ENCODE measurements around the gene SKAP2.

Gene SKAP2

DNA sequence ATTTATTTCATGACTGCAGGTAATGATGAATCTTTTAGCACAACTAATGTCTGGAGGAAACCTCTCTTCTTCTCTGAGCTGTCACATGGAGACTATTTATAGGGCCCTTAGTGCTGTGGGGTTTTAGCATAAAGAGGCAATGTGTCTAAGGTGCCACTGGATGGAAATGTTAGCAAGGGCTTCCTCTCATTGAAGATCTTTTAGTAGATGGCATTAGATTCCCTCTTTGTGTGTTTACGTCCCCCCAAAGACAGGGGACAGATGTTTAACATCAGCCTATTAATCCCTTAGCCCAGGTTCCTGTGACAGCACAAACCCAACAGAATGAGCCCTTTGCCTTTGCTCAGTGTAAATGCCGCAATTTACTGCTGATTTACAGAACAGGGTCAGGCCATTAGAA lies 208.6 kb downstream of the SKAP2 start:
- Histone ChIP-seq H3K27me3 (peaks cover 73% of the 10 kb centered on the region), H3K9me3 (no peaks in the 10 kb centered on the region), H3K36me3 (no peaks in the 10 kb centered on the region), H3K4me3 (ENCODE audit: low read depth, low read length) (no peak overlapping the region), H3K4me1 (no peaks in the 10 kb centered on the region)
- DNase-seq = no peak
- TF ChIP-seq, protein P1, sequence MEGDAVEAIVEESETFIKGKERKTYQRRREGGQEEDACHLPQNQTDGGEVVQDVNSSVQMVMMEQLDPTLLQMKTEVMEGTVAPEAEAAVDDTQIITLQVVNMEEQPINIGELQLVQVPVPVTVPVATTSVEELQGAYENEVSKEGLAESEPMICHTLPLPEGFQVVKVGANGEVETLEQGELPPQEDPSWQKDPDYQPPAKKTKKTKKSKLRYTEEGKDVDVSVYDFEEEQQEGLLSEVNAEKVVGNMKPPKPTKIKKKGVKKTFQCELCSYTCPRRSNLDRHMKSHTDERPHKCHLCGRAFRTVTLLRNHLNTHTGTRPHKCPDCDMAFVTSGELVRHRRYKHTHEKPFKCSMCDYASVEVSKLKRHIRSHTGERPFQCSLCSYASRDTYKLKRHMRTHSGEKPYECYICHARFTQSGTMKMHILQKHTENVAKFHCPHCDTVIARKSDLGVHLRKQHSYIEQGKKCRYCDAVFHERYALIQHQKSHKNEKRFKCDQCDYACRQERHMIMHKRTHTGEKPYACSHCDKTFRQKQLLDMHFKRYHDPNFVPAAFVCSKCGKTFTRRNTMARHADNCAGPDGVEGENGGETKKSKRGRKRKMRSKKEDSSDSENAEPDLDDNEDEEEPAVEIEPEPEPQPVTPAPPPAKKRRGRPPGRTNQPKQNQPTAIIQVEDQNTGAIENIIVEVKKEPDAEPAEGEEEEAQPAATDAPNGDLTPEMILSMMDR (IDR thresholded peaks at IDR 0.05; ENCODE audit: low read depth, low read length) = no peak

DNA sequence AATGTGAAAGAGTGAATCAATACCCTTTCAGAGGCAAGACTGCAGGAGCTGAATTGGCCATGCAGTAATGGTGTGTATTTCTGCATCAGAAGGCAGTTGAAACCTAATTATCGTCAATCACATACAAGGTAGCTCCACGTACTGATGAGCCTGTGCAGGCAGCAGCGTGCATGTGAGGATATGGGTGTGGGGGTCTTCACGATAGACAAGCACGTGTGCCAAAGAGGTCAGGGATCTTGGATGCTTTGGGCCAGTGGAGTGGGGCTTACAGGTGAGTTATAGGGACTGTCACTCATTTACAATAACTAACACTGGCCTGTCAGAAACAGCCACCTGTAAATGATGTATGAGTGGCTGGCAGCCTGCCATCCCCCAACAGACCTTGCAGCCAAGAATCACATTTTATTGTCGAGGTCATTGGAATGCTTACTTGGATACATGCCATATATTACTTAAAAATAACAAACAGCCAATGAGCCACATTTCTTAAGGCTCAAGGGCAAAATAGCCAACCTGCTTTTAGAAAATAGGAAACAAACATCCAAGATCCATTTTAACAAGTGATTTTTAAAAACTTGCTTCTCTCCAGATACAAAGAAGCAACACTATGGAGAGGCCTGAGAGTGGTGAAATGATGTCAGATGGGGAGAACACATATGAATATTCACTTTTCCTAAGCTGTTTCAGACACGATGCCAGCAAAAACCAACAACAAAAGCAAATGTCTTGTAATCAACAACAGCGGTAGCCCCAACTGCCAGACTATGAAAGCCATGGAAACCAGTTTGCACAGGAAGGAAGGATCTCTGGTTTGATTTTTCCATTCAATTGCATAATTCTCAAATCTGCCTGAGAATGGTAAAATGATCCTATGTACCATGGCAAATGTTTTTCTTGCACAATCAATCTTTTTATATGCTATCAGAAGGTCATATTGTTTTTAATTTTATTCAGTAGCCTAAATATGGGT lies 210.7 kb downstream of the SKAP2 start:
- TF ChIP-seq, protein P1 (IDR thresholded peaks at IDR 0.05; ENCODE audit: low read depth, low read length) = no peak
- Histone ChIP-seq H3K4me1 (no peaks in the 10 kb centered on the region), H3K36me3 (no peaks in the 10 kb centered on the region), H3K4me3 (ENCODE audit: low read depth, low read length) (no peak overlapping the region), H3K9me3 (no peaks in the 10 kb centered on the region), H3K27me3 (peaks cover 56% of the 10 kb centered on the region)
- no peak for DNase-seq

DNA sequence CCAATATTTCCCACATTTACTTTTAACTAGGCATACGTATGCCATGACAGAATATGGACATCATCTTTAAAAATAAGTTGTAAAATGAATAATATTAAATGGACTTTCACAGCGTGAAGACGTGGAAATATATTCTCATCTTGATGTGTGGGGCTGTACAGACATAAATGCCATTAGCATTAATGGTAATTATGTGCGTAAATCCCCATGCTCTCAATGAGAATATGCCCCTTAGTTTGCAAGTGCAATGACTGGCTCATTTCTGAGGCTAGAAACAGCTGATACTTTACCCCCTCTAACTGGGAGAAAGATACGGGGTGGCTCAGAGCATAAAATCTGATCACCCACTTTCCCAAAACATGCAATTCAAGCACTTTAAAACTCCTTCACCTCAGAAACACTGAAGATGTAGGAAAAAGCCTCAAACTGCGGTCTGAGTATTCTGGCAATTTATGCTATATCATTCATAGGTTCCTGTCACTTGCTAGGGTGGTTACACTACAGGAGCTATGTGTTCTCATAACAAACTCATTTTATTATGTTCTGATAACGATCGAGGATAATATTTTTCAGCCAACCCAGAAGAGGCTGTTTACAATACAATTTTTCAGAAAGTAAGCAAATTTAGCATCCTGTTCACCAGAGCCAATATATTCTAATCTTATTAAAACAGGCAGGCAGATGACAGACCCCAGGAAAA lies 211.8 kb downstream of the SKAP2 start:
- no peaks in the 10 kb centered on the region for H3K4me1 ChIP-seq
- peaks cover 46% of the 10 kb centered on the region for H3K27me3 ChIP-seq
- TF ChIP-seq, protein P1 (IDR thresholded peaks at IDR 0.05; ENCODE audit: low read depth, low read length) = no peak
- DNase-seq = no peak
- no peaks in the 10 kb centered on the region for H3K36me3 ChIP-seq
- no peaks in the 10 kb centered on the region for H3K9me3 ChIP-seq
- no peak overlapping the region for H3K4me3 ChIP-seq (ENCODE audit: low read depth, low read length)

DNA sequence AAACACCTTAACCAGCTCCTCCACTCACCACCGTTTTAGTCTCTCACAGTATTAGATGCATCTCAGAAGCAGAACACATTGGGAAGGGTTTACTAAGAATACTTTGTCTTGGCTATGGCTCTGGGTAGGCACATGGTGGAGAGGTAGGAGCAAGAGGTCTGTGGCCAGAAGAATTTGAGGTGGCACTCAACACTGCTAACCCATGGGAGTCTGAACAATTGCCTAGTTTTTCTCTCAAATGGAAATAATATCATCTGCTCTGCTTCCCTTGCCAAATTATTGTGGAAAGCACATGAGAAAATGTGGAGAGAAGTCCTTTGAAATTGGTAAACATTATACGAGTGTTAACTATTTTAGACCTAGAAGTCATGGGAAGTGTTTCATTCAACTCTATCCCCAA lies 214.3 kb downstream of the SKAP2 start:
- Histone ChIP-seq H3K4me3 (ENCODE audit: low read depth, low read length) (no peak overlapping the region), H3K27me3 (peaks cover 34% of the 10 kb centered on the region), H3K9me3 (no peaks in the 10 kb centered on the region), H3K4me1 (no peaks in the 10 kb centered on the region), H3K36me3 (no peaks in the 10 kb centered on the region)
- no peak for DNase-seq
- TF ChIP-seq, protein P1 (IDR thresholded peaks at IDR 0.05; ENCODE audit: low read depth, low read length) = no peak

DNA sequence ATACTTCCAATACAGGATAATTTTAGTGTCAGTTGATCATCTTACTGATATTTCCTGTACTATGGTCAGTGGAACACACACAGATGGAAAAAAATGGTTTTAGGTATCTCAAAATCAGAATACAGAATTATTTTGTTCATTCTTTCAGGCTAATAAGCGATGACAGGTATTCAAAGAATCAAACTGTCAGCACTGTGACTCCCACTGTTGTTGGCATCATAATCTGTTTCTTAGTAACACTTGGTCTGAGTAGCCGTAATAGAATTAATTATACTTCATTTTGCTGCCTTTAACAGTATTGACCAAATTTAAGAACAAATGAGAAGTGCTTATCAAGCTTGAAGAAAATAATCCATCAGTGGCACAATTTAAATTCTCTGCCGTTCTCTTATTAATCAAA lies 215.0 kb downstream of the SKAP2 start:
- H3K4me3 ChIP-seq (ENCODE audit: low read depth, low read length) = no peak overlapping the region
- TF ChIP-seq, protein P1 (IDR thresholded peaks at IDR 0.05; ENCODE audit: low read depth, low read length) = no peak
- no peaks in the 10 kb centered on the region for H3K4me1 ChIP-seq
- H3K36me3 ChIP-seq = no peaks in the 10 kb centered on the region
- no peaks in the 10 kb centered on the region for H3K9me3 ChIP-seq
- peaks cover 30% of the 10 kb centered on the region for H3K27me3 ChIP-seq
- DNase-seq = no peak

DNA sequence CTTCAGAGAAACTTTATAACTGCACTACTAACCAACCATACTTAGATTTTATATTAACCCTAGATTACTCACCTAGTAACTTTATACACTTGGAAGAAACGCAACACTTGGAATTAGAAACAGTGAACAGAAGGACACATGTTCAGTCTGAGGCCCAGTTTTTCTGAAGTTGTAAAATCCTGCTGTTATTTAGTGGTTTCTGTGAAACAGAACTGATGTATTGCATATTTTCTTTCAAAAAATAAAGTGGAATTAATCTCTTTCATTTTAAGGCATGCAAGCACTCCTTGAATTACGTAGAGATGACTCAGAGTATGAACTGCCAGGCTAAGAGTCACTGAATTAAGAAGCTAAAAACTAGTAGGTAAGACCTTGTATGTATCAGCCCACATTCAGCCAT lies 215.8 kb downstream of the SKAP2 start:
- H3K27me3 ChIP-seq = peaks cover 28% of the 10 kb centered on the region
- TF ChIP-seq, protein P1 (IDR thresholded peaks at IDR 0.05; ENCODE audit: low read depth, low read length) = no peak
- H3K9me3 ChIP-seq = no peaks in the 10 kb centered on the region
- H3K4me1 ChIP-seq = no peaks in the 10 kb centered on the region
- H3K4me3 ChIP-seq (ENCODE audit: low read depth, low read length) = no peak overlapping the region
- no peak for DNase-seq
- no peaks in the 10 kb centered on the region for H3K36me3 ChIP-seq
